K562 (cell line): ENCODE measurements around the gene ZBTB38.
A peak's percentile ranks its signal among the peaks of the same experiment; 100 is the strongest.

ENCODE experiments used
- CBX8 ChIP-seq: fragments of 200-600 bp; sonication (generic); IDR thresholded peaks from 2 replicates; pipeline ENCODE4 v1.6.1; 2012; ENCODE audit warnings: borderline replicate concordance, mixed run types, low read depth, mild to moderate bottlenecking, moderate library complexity, mixed read lengths, low read length, control low read depth, inconsistent platforms; ENCODE audit not compliant: poor library complexity, severe bottlenecking; ENCODE audit errors: extremely low read depth
- CTCF ChIP-seq, 3 experiments: IDR thresholded peaks in 2 of 3; conservative IDR thresholded peaks in 1 of 3; 2 replicates each; pipeline ENCODE4 v1.5.1; 2011 to 2012; ENCODE audit warnings: low read length in 3 of 3, mild to moderate bottlenecking in 3 of 3, control low read depth in 2 of 3, improper control_type of control experiment in 1 of 3, inconsistent platforms in 1 of 3, low read depth in 1 of 3, mixed read lengths in 1 of 3, moderate library complexity in 1 of 3; ENCODE audit not compliant: insufficient read depth in 2 of 3
- GABPA ChIP-seq: fragments of 200-800 bp; sonication (Bioruptor generic); conservative IDR thresholded peaks from 2 replicates; pipeline ENCODE4 v1.6.1; 2016; ENCODE audit warnings: low read depth, missing genetic modification characterization, missing compliant biosample characterization
- JUNB ChIP-seq: fragments of 450-650 bp; formaldehyde crosslinking; conservative IDR thresholded peaks from 2 replicates; pipeline ENCODE4 v1.4.0; 2020; ENCODE audit warnings: mild to moderate bottlenecking
- MYNN ChIP-seq, 2 experiments: sonication (generic); formaldehyde crosslinking in 1 of 2; IDR thresholded peaks; 2 replicates each; pipeline versions ENCODE4 v1.5.0 to v1.6.1; 2016 to 2020; ENCODE audit warnings: antibody characterized with exemption in 1 of 2, missing genetic modification reagents in 1 of 2
- RB1 ChIP-seq: fragments of 450-650 bp; IDR thresholded peaks from 2 replicates; pipeline ENCODE4 v1.6.1; 2017; ENCODE audit warnings: low read depth, mild to moderate bottlenecking
- SOX6 ChIP-seq: fragments of 450-650 bp; IDR thresholded peaks from 2 replicates; pipeline ENCODE4 v1.6.1; 2014; ENCODE audit warnings: mild to moderate bottlenecking
- TBL1XR1 ChIP-seq, 2 experiments: IDR thresholded peaks; 2 replicates each; pipeline ENCODE4 v1.6.1; 2012; ENCODE audit warnings: improper control_type of control experiment in 2 of 2, low read length in 2 of 2, mild to moderate bottlenecking in 1 of 2
- TOE1 ChIP-seq, 2 experiments: fragments of 450-650 bp in 1 of 2; sonication (generic) in 1 of 2; formaldehyde crosslinking in 1 of 2; IDR thresholded peaks; 2 replicates each; pipeline versions ENCODE4 v1.7.1 to v1.8.0; 2016 to 2022; ENCODE audit warnings: borderline replicate concordance in 2 of 2, mild to moderate bottlenecking in 2 of 2, antibody characterized with exemption in 1 of 2, inconsistent platforms in 1 of 2, low read depth in 1 of 2, missing genetic modification reagents in 1 of 2, moderate library complexity in 1 of 2
- ZBTB17 ChIP-seq: fragments of 450-650 bp; formaldehyde crosslinking; IDR thresholded peaks from 2 replicates; pipeline ENCODE4 v1.4.0; 2020; ENCODE audit warnings: mild to moderate bottlenecking
- ZNF512 ChIP-seq: IDR thresholded peaks from 2 replicates; pipeline ENCODE4 v1.6.1; 2016; ENCODE audit warnings: missing genetic modification characterization, missing compliant biosample characterization

GRCh38 chr3:141395005-141395589, 26.8 kb downstream of the ZBTB38 start:
- TF ChIP-seq ZNF512 (tag) = no peak
- TF ChIP-seq SOX6 = no peak
- no peak for TF ChIP-seq CBX8
- no peak for TF ChIP-seq CTCF (IDR thresholded peaks at IDR 0.05 in 2 of 3, conservative IDR thresholded peaks at IDR 0.05 in 1 of 3; ENCODE audit: insufficient read depth in 2 of 3, low read depth in 1 of 3, low read length in 3 of 3)
- no peak for TF ChIP-seq RB1
- TF ChIP-seq JUNB (CRISPR knock-in tag) = no peak
- TF ChIP-seq TBL1XR1 (IDR thresholded peaks at IDR 0.05; ENCODE audit: low read length in 2 of 2) = no peak
- no peak for TF ChIP-seq TOE1 (IDR thresholded peaks at IDR 0.05; ENCODE audit: borderline replicate concordance)
- TF ChIP-seq TOE1 (CRISPR knock-in tag; IDR thresholded peaks at IDR 0.05; ENCODE audit: borderline replicate concordance, low read depth) = no peak
- 0 out of 2 replicates have a peak, but pooled peaks have one; percentile 23 for TF ChIP-seq ZBTB17 (CRISPR knock-in tag)
- TF ChIP-seq MYNN (IDR thresholded peaks at IDR 0.05) = no peak
- no peak for TF ChIP-seq MYNN (CRISPR knock-in tag; IDR thresholded peaks at IDR 0.05)
- TF ChIP-seq GABPA = no peak
